WTC11 (cell line): ENCODE results near the gene INCA1.

Source experiments
- CTCF ChIP-seq: fragments of 200-600 bp; IDR thresholded peaks from 2 replicates; pipeline ENCODE4 v1.8.0; 2022; ENCODE audit warnings: antibody characterized with exemption
- ESRRA ChIP-seq: sonication (generic); formaldehyde crosslinking; IDR thresholded peaks from 2 replicates; pipeline ENCODE4 v1.8.1; 2022; ENCODE audit warnings: mild to moderate bottlenecking, missing genetic modification reagents, borderline replicate concordance
- NFYB ChIP-seq: sonication (generic); formaldehyde crosslinking; conservative IDR thresholded peaks from 2 replicates; pipeline ENCODE4 v1.8.0; 2022; ENCODE audit warnings: low read depth, missing genetic modification reagents
- SP1 ChIP-seq: sonication (generic); formaldehyde crosslinking; conservative IDR thresholded peaks from 2 replicates; pipeline ENCODE4 v1.8.1; 2022; ENCODE audit warnings: missing genetic modification reagents
- ZNF138 ChIP-seq: sonication (generic); formaldehyde crosslinking; conservative IDR thresholded peaks from 2 replicates; pipeline ENCODE4 v1.8.1; 2022; ENCODE audit warnings: mild to moderate bottlenecking, moderate library complexity, missing genetic modification reagents
- TF ChIP-seq, protein P1 (sequence below): sonication (generic); formaldehyde crosslinking; IDR thresholded peaks from 2 replicates; pipeline ENCODE4 v1.8.0; 2022; ENCODE audit warnings: mild to moderate bottlenecking, missing genetic modification reagents

DNA sequence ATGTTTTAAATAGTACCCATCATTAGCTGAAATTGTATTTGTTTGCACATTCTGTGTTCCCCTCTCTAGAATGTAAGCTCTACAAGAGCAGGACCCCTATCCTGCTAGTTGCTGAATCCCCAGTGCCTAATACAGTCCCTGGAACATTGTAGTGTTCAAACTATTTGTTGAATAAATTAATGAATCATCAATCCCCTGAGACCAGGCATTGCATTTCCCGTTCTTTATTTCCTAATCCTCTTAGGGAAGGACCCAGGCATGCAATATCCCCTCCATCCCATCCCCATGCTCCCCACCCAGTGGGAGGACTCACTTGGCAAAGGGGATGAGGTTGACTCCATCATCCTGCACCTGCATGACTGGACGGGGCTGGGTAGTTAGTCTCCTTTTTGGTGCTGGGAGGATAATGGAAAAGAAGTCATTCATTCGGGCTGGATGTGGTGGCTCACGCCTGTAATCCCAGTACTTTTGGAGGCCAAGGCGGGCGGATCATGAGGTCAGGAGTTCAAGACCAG lies 3.2 kb downstream of the INCA1 start:
- TF ChIP-seq, protein P1, sequence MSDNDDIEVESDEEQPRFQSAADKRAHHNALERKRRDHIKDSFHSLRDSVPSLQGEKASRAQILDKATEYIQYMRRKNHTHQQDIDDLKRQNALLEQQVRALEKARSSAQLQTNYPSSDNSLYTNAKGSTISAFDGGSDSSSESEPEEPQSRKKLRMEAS (CRISPR knock-in tag): no peak
- TF ChIP-seq ESRRA (CRISPR knock-in tag): no peak
- no peak for TF ChIP-seq ZNF138
- TF ChIP-seq CTCF: no peak
- TF ChIP-seq NFYB: no peak
- no peak for TF ChIP-seq SP1 (CRISPR knock-in tag)
